Measurements from ENCODE around the gene PLEKHG5. TPM values are rescaled to one million over a fixed set of nuclear protein-coding genes. Genes with fewer than 3 reads are reported as not detected.
A peak's percentile ranks its signal among the peaks of the same experiment; 100 is the strongest.
"Not testable (repeated sequence)": the region's sequence is repeated elsewhere in the genome, so short reads cannot be mapped to it uniquely, and the experiment has no call there.

PLEKHG5 gene
- total RNA-seq, 1 donor from 2014 or later = 0.22 TPM

- ATAC-seq (ENCODE audit: low read depth) = no peak
- H3K4me3 Mint-ChIP-seq = peak overlapping the region; percentile 24
- H3K36me3 Mint-ChIP-seq (ENCODE audit: low read depth) = no peaks in the 10 kb centered on the region
- ChIA-PET CTCF (no interaction called here), POLR2A (no interaction called here)
- no peak overlapping the region for H3K27ac Mint-ChIP-seq
- intact Hi-C loops (cut with micrococcal nuclease) = no loop called here
- no peaks in the 10 kb centered on the region for H3K9me3 Mint-ChIP-seq
- H3K27me3 Mint-ChIP-seq = peaks cover 27% of the 10 kb centered on the region
- H3K4me1 Mint-ChIP-seq = peaks cover 15% of the 10 kb centered on the region
- DNase-seq = no peak
- TF ChIP-seq, protein P1, sequence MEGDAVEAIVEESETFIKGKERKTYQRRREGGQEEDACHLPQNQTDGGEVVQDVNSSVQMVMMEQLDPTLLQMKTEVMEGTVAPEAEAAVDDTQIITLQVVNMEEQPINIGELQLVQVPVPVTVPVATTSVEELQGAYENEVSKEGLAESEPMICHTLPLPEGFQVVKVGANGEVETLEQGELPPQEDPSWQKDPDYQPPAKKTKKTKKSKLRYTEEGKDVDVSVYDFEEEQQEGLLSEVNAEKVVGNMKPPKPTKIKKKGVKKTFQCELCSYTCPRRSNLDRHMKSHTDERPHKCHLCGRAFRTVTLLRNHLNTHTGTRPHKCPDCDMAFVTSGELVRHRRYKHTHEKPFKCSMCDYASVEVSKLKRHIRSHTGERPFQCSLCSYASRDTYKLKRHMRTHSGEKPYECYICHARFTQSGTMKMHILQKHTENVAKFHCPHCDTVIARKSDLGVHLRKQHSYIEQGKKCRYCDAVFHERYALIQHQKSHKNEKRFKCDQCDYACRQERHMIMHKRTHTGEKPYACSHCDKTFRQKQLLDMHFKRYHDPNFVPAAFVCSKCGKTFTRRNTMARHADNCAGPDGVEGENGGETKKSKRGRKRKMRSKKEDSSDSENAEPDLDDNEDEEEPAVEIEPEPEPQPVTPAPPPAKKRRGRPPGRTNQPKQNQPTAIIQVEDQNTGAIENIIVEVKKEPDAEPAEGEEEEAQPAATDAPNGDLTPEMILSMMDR (IDR thresholded peaks at IDR 0.05) = no peak
Observed at GRCh38 chr1:6496365-6496721, 4.9 kb upstream of the PLEKHG5 start.

GRCh38 chr1:6495540-6496364 lies 4.3 kb upstream of the PLEKHG5 start:
- DNase-seq (no peak), ATAC-seq (ENCODE audit: low read depth) (no peak)
- CTCF ChIA-PET = no interaction called here
- no peak overlapping the region for H3K27ac Mint-ChIP-seq
- no peaks in the 10 kb centered on the region for H3K9me3 Mint-ChIP-seq
- intact Hi-C loops (cut with micrococcal nuclease) = no loop called here
- peaks cover 21% of the 10 kb centered on the region for H3K27me3 Mint-ChIP-seq
- no peaks in the 10 kb centered on the region for H3K36me3 Mint-ChIP-seq (ENCODE audit: low read depth)
- H3K4me3 Mint-ChIP-seq = no peak overlapping the region
- TF ChIP-seq, protein P1 (IDR thresholded peaks at IDR 0.05) = no peak
- POLR2A ChIA-PET = no interaction called here
- peaks cover 17% of the 10 kb centered on the region for H3K4me1 Mint-ChIP-seq

- Mint-ChIP-seq H3K4me3 (no peak overlapping the region), H3K4me1 (peaks cover 17% of the 10 kb centered on the region), H3K27ac (no peak overlapping the region), H3K36me3 (ENCODE audit: low read depth) (no peaks in the 10 kb centered on the region), H3K9me3 (no peaks in the 10 kb centered on the region), H3K27me3 (peaks cover 20% of the 10 kb centered on the region)
- DNase-seq (no peak), ATAC-seq (ENCODE audit: low read depth) (no peak)
- TF ChIP-seq, protein P1 (IDR thresholded peaks at IDR 0.05) = no peak
- CTCF ChIA-PET = no interaction called here
- intact Hi-C loops (cut with micrococcal nuclease) = no loop called here
- POLR2A ChIA-PET = no interaction called here
Observed at GRCh38 chr1:6495041-6495441, 3.6 kb upstream of the PLEKHG5 start.

DNA sequence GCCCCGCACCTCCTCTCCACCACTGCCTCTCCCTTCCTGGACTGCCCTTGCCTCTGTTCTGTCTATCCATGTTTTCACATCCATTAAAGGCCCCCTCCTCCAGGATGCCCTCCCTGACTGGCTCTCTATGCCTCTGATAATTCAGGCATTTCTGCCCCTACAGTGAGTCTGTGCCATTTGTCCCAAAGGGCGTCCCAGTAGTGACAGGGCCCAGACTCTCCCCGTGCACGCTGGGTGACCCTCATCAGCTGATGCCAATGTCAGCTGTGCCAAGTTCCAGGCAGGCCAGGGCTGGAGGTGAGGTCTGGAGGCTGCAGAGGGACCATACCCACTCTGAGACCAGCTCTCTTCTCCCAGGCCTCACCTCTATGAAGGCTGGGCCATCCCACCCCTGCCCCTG lies 3.2 kb upstream of the PLEKHG5 start:
- Mint-ChIP-seq H3K27me3 (peaks cover 20% of the 10 kb centered on the region), H3K4me1 (peaks cover 17% of the 10 kb centered on the region), H3K27ac (no peak overlapping the region), H3K4me3 (no peak overlapping the region), H3K36me3 (ENCODE audit: low read depth) (no peaks in the 10 kb centered on the region), H3K9me3 (no peaks in the 10 kb centered on the region)
- TF ChIP-seq, protein P1 (IDR thresholded peaks at IDR 0.05) = no peak
- ChIA-PET POLR2A (interaction anchor here (0.7 kb wide), 1 partner anchor 44 kb away, joined by 5 read pairs; no protein-coding TSS in a partner anchor), CTCF (no interaction called here)
- DNase-seq = no peak
- intact Hi-C loops (cut with micrococcal nuclease) = loop anchor here (5.0 kb wide), 1 partner anchor 133 kb away; no protein-coding TSS in a partner anchor
- no peak for ATAC-seq (ENCODE audit: low read depth)

DNA sequence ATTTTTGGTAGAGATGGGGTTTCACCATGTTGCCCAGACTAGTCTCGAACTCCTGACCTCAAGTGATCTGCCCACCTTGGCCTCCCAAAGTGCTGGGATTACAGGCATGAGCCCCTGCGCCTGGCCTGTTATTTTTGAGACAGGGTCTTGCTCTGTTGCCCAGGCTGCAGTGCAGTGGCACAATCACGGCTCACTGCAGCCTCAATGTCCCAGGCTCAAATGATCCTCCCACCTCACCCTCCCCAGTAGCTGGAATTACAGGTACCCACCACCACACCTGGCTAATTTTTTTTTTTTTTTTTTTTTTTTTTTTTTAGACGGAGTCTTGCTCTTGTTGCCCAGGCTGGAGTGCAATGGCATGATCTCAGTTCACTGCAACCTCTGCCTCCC lies 2.4 kb upstream of the PLEKHG5 start:
- POLR2A ChIA-PET = interaction anchor here (0.7 kb wide), 1 partner anchor 45 kb away, joined by 5 read pairs; no protein-coding TSS in a partner anchor
- DNase-seq; CTCF ChIA-PET; H3K36me3 Mint-ChIP-seq (ENCODE audit: low read depth); H3K9me3 Mint-ChIP-seq; H3K27ac Mint-ChIP-seq; H3K4me3 Mint-ChIP-seq; ATAC-seq (ENCODE audit: low read depth): not testable (repeated sequence)
- Mint-ChIP-seq H3K4me1 (peaks cover 17% of the 10 kb centered on the region), H3K27me3 (peaks cover 16% of the 10 kb centered on the region)
- intact Hi-C loops (cut with micrococcal nuclease) = loop anchor here (5.0 kb wide), 1 partner anchor 133 kb away; no protein-coding TSS in a partner anchor
